DMS 273 (cell line): ENCODE data around the gene LPIN2.
A peak's percentile ranks its signal among the peaks of the same experiment; 100 is the strongest.
"Not testable (repeated sequence)": the region's sequence is repeated elsewhere in the genome, so short reads cannot be mapped to it uniquely, and the experiment has no call there.

ENCODE experiments used
- DNase-seq: peaks from one replicate; lab custom pipeline; 2025; ENCODE audit not compliant: unreplicated experiment; lab: John Stamatoyannopoulos, UW

LPIN2 gene

DNA sequence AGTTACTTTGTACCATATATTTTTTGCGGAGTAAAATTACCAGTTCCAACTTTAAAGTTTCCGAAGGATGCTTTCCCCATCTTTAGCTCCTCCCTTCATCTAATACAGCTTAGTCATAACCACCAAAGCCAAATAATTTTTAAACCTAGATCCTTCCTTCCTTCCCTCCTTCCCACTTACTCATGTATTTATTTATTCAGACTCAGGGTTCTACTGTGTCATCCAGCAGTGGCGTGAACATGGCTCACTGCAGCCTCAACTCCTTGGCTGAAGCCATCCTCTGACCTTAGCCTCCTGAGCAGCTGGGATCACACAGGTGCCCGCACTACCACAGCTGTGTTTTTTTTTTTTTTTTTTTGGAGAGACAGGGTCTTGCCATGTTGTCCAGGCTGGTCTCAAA, 4.4 kb downstream of the LPIN2 start:
- DNase-seq = no peak

- no peak for DNase-seq
Measured at GRCh38 chr18:3007491-3007890, 5.5 kb downstream of the LPIN2 start.

GRCh38 chr18:3005462-3005861, 7.5 kb downstream of the LPIN2 start:
- no peak for DNase-seq

DNA sequence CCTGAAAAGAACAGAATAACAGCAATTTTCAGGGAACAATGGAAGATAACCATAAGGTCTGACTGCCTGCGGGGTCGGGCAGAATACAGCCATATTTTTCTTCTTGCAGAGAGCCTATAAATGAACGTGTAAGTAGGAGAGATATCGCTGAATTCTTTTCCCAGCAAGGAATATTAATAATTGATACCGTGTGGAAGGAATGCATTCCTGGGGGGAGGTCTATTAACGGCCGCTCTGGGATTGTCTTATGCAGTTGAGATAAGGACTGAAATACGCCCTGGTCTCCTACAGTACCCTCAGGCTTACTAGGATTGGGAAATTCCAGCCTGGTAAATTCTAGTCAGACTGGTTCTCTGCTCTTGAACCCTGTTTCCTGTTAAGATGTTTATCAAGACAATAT, 9.2 kb downstream of the LPIN2 start:
- not testable (repeated sequence) for DNase-seq

DNA sequence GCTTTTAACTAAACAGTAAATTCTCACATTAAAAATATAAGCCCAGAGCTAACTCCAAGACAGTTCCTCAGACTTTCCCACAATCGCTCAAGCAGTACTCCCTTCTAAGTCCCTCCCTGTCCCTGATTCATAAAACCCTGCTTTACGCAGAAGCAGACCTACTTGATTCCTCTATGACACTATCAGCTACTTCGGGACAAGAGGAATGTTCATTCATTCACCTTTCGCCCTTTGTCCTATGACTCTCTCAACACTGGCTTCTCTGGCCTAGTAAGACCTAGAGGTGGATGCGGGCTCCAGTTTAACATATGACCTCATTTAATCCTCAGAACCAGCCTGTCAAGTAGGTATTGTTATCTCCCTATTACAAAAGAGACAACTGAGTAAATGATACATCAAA, 10.2 kb downstream of the LPIN2 start:
- no peak for DNase-seq

- no peak for DNase-seq
Measured at GRCh38 chr18:2998644-2999043, 14.3 kb downstream of the LPIN2 start.

DNA sequence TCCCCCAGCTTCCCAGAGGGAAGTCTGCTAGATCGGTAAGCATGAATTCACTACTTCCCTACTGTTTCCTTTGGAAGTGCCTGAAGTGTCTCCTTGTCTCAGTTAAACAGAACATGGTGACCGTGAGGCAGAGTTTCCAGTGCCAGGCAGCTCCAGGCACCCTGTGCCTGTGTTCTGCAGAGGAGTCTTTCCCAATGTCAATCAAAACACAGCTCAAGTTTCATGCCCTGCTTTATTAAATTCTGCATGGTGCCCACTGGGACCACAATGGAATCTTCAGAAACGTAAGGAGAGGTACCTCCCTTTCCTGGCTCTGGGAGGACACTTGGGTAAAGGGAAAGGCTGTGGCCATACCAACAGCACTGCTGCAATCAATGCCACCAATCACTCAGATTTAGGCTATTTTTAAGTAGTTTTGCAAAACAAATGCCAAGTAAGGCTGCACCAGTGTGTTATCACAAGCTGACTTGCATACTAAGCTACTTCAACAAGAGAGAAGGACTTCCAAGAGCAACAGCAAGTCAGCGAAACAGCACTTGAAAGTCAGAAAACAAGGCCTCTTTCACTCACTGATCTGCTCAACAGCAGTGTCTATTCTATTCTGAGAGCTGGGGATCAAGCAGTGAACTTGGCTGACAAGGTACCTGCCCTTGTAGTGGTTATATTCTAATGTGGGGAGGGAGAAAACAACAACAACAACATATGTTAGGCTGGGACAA, 14.9 kb downstream of the LPIN2 start:
- DNase-seq = peak; percentile 31

DNA sequence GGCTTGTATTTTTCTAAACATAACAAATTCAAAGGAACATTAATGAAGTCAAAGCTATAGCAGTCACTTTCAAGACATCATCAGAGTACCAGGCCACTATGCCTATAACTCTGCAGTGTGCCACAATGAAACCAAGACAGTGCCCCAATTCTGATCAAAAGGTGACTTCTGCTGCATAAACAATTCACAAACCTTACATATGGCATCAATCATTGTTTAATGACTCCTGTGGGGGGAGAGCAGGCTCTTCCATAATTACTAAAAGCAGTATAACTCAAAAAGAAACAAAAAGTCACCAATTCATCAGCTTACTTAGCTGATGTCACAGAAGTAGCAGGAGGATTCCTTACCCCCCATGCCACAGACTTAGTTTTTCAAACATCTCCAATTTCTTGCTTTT, 15.5 kb downstream of the LPIN2 start:
- DNase-seq = no peak

DNA sequence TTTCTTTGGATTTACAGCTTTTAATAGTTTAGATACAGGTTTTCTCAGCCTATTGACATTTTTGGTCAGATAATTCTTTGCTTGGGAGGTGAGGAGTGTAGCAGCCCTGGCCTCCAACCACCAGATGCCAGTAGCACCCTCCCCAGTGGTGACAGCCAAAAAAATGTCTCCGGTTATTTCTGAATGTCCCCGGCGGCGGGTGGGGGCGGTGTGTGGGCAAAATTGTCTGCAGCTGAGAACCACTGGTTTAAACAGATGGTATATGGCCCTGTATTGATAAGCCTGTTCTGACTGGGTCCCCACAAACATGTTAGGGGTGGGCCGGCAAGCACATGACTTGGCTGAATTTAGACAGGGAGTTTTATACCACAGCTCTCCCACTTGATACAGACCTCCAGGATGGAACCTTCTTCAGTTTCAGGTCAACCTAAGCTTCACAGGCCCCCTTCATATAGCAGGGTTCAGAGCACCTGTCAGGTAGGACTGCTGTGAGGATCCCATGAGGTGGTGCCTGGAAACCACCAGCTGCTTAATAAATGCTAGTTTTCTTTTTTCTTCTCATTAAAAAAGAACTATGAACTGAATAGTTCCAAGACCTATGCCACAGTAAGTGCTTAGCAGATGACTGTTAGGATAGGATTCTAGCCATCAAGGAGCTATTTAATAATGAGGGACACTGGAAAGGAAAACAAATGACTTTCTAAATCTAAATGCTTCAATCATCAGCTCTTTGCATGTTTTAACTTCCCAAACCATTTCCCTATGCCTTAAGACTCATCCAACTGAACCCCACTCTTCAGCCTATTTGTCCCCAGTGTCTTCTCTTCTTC, 18.1 kb downstream of the LPIN2 start:
- peak; percentile 48 for DNase-seq

DNA sequence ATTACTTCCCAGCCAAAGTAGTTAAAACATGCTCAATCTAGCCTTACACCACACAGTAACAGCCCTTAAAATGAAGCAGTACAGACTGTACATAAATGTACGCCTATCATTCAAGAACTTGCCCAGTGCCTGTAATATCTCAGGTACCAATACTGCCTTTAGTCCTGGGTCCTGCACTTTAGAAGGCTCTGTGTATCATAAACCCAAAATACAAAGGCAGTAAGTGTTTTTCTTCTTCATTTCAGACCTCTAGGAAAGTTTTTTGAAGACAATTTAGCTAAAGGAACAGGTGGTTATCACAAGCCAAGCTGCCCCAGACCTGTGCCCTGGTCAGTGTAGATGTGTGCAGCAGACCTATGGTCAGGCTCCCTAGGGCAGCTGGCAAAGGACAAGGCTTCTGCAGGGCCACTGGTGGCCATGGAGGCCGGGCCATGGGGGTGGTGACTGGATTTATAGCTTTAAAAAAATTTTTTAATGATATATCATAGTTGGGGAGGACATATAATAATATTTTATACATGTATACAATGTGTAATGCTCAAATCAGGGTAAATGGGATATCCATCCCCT, 18.8 kb downstream of the LPIN2 start:
- no peak for DNase-seq

DNA sequence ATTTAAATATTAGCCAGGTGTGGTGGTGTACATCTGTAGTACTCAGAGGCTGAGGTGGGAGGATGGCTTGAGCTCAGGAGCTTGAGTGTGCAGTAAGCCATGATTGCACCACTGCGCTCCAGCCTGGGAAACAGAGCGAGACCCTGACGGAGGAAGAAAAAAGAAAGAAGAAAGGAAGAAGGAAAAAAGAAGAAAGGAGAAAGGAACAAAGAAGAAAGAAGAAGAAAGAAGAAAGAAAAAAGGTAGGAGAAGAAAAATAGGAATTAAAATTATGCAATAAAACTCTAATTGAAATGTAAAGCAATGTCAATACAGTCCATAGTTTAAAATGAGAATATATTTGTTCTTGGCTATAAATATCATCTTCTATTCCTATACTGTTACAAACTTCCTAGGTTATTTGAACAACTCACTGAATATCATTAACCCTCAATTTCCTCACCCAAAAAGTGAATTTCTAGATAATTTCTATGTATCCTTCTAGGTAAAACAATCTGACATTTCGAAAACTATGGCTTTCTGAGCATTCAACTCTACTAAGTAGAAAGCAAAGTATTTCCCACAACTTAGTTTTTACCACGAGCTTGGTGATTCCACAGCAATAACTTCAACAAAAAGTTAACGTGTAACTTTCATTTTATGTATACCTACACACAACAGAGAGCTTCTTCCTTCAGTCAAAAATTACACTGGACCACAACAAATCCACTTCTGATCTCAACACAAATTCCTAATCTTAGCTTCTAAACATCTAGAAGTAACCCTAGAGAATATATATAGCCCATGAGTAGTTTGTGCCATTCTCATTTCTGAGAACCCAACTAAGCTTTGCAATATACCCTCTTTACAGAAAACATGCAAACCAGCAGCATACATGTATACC, 19.7 kb downstream of the LPIN2 start:
- no peak for DNase-seq

GRCh38 chr18:2990956-2991640, 21.8 kb downstream of the LPIN2 start:
- DNase-seq = no peak

DNA sequence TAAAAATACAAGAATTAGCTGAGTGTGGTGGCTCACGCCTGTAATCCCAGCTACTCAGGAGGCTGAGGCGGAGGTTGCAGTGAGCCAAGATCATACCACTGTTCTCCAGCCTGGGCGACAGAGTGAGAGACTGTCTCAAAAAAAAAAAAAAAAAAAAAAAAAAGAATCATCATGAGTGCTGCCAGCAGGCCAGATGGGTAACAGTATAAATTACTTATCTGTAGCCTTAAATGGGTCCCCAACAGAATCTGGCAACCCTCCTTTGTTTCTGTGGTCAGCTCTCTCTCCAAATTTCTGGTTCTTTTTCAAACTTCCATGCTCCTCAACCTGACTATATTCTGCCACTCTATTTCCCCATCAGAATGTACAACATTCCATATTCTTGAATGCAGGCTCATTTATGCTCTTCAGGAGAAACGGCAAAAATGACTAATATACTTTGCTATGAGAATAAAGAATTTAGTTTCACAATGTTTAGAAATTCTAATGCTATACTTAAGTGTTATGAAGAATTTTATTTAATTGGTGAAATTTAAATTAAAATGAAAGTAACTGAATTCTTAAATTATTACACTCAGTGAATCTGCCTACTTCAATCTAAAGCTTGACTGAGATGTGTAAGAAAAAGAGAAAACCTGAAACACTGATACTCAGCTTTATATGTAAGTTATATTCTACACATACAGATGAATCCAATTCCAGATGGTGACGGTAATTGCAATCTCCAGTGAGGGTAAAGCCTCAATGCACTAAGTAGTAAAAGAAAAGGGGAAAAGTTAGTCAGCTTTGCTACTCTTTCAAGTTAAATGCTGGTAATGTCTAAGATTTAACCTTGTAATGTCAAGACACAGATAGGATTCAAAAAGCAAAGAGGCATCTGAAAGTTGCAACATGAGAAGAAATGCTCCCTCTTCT, 24.8 kb downstream of the LPIN2 start:
- DNase-seq = peak; percentile 44

DNA sequence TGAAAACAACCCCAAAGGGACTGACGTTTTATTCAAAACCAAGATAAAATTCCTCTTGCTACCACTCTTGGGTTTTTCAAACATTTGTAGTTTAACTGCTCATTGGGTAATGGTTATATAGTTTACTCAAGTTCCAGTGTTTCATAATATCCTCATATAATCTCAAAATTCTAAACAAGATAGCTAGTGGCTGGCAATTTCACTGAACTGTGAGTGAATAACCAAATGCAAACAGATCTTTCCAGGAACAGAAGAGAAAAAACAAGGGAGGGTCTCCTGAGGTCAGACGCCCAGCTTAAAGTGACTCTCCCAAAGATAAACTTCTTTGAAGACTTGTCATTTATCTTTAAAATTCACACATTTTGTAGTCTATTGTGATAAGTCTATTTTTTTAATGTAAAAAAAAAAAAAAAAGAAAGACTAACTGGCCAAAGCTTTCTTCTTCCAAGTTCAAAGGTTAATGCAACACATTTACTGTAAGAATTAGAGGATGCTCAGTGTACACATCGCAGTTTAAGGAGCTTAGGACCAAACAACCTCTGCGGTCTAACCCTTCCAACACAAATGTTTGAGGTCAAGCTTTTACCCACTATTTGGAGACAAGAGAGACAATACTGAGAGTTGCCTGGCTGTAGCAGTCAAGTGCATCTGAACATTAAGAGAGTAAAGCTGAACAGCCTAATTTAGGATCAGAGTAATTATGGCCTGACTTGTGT, 26.6 kb downstream of the LPIN2 start:
- no peak for DNase-seq

DNA sequence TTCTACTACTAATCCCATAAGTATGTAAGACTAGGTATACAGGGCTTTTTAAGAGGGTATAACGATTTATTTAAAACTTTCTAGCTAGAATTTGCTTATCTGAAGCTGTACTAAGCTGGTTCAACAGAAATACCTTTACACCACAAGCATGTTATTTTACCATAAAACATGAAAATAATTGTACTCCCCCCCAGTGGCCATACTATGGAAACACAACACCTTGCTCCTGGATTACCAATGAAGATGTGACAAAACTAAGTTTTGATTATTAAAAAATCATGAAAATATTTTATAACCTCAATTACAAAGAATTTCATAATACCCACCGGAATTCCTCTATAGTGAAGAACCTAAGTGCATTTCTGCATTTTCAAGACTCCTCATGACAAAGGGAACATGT, 27.3 kb downstream of the LPIN2 start:
- DNase-seq = peak; percentile 24

DNA sequence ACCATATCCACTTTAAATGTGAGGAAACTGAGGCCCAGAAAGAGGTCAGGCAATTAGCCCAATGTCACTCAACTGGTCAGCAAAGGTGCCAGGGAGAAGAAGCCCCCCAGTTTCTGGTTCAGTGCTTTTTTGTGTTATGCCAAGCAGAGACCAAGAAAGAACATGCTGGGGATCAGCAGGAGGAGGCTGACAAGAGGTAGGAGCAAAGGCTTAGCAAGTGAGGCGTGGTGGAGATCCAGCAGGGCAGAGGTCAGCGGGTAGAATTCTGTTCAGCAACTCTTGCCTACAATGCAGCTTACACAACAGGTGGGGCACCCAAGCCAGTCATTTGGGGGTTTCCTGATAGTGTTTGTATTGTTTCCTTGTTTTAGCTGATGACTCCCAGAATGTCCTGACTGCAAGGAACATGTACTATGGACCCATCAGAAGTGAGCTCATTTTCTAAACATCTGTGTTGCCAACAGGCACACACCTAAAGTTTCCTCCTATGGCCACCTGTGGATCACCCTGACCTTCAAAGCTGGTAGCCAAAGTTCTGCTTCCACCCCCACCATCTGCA, 28.2 kb downstream of the LPIN2 start:
- DNase-seq = no peak

GRCh38 chr18:2984091-2984490, 28.9 kb downstream of the LPIN2 start:
- DNase-seq = no peak

DNA sequence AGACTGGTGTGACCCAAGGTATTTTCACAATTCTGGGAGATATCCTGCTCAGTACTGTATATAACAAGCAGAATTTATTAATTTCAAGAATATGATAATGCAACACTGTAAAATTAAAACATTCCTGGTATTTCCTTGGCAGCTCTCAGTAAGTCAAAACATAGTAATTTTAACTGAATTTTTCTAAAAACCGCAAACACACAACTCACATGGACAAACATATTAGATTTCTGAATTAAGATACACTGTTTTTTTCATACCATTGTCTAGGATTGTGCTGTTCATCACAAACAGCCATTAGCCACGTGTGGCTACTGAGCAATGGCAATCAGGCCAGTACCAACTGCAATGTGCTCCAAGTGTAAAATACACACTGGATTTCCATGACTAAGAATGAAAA, 29.6 kb downstream of the LPIN2 start:
- no peak for DNase-seq
